ENCODE data around the gene SEL1L2.

SEL1L2 gene

DNA sequence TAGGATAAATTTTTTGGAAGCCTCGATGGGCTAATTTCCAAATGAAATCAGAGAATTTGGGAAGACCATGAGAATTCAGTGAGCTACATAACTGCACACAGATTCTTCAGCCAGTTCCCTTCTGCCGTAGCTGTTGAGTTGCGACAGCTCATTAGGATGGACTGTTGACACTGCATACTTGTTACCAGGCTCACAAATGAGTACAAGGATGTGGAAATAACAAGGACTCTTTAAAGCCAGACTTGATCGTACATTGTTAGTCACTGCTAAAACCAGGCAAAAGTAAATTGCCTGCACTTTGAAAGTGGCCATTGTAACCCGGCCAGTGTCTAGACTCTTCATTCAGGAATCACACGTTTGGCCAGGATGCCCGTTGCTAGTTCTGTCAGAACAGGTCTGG is 168.5 kb downstream of the SEL1L2 start:
- TF ChIP-seq, protein P1, sequence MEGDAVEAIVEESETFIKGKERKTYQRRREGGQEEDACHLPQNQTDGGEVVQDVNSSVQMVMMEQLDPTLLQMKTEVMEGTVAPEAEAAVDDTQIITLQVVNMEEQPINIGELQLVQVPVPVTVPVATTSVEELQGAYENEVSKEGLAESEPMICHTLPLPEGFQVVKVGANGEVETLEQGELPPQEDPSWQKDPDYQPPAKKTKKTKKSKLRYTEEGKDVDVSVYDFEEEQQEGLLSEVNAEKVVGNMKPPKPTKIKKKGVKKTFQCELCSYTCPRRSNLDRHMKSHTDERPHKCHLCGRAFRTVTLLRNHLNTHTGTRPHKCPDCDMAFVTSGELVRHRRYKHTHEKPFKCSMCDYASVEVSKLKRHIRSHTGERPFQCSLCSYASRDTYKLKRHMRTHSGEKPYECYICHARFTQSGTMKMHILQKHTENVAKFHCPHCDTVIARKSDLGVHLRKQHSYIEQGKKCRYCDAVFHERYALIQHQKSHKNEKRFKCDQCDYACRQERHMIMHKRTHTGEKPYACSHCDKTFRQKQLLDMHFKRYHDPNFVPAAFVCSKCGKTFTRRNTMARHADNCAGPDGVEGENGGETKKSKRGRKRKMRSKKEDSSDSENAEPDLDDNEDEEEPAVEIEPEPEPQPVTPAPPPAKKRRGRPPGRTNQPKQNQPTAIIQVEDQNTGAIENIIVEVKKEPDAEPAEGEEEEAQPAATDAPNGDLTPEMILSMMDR (IDR thresholded peaks at IDR 0.05; ENCODE audit: control insufficient read depth, insufficient read depth, low read depth, low read length, missing control alignments) = no peak
- no peak overlapping the region for H3K4me3 ChIP-seq (ENCODE audit: control insufficient read depth, low read depth, low read length)
- peak; percentile 17 for DNase-seq (ENCODE audit: low read depth)

DNA sequence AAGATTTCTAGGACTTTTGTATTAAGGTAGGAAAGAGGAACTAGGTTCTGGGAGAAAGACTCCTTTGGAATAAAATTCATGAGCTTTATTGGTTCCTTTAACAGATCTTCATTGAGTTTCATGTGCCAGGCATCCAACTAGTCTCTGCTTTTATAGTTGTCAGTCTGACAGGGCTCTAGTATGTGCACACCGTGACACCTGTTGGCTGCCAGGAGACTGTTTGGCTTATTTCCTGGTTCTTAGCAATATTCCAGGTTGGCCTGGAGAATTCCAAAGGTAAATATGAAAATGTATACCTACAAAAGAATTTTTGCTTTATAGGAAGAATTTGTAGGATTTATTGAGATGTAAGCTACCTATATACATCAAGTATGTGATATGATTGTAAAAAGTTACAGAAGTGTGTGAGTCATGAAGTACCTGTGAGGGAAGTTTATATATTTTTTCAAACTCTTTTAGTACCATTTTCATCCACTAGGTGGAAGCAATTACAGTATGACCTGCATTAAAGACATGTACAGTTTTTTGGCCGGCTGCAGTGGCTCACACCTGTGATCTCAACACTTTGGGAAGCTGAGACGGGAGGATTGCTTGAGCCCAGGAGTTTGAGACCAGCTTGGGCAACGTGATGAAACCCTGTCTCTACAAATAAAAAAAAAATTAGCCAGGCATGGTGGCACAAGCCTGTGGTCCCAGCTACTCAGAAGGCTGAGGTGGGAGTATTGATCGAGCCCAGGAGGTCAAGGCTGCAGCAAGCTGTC is 170.3 kb downstream of the SEL1L2 start:
- no peak overlapping the region for H3K4me3 ChIP-seq (ENCODE audit: control insufficient read depth, low read depth, low read length)
- peak; percentile 20 for DNase-seq (ENCODE audit: low read depth)
- TF ChIP-seq, protein P1 (IDR thresholded peaks at IDR 0.05; ENCODE audit: control insufficient read depth, insufficient read depth, low read depth, low read length, missing control alignments) = peak; percentile 44

DNA sequence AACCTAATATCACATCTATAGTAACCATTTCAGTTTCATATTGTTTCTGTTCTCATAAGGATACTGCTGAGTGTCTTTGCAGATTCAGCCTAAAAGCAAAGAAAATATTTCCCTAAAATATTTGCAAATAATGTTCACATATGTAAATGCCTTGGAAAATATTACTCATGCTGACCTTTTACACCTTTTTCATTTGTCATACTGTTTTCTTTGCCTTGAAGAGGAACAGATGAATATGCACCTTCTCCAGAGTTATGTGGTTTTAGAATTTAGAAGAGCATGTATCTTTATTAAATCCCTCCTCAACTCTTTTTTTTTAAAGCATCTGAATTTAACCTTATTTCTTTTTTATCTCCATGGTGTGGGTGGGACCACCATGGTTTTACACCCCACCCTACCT is 173.1 kb downstream of the SEL1L2 start:
- DNase-seq (ENCODE audit: low read depth) = no peak
- TF ChIP-seq, protein P1 (IDR thresholded peaks at IDR 0.05; ENCODE audit: control insufficient read depth, insufficient read depth, low read depth, low read length, missing control alignments) = no peak
- H3K4me3 ChIP-seq (ENCODE audit: control insufficient read depth, low read depth, low read length) = no peak overlapping the region

DNA sequence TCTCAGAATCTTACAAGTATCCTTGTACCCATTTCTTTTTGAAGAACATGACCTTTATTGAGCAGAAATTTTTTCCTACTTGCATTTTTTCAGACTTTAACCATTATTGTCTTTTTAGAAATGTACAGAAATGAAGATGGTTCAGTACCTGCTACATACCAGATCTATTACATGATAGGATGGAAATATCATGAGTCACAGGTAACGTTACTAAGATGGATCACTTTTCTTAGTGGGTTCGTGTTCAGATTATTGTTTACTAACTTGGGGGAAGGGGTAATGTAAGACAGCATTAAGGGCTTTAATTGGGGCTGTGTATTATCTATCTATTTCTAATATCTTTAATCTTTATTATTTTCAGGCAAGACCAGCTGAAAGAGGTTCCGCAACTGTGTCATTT is 173.7 kb downstream of the SEL1L2 start:
- no peak overlapping the region for H3K4me3 ChIP-seq (ENCODE audit: control insufficient read depth, low read depth, low read length)
- DNase-seq (ENCODE audit: low read depth) = no peak
- TF ChIP-seq, protein P1 (IDR thresholded peaks at IDR 0.05; ENCODE audit: control insufficient read depth, insufficient read depth, low read depth, low read length, missing control alignments) = no peak

DNA sequence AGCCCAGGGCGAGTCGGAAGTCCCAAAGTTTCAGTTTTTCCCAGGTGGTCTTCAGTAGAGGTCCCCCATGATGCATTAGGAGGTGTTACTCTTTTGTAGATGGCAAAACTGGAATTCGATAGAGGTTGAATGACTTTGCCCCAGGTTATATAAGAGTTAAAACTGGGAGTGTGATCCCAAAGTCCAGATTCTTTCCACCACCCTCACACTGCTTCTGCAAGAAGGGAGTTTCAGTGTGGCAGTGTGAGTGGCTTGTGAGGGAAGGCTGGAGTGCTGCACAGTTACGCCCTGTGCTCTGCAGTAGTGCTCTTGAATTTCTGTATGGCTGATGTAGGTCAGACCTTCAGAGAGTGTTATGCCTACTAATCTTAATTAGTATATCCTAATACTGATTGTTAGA is 175.7 kb downstream of the SEL1L2 start:
- no peak for DNase-seq (ENCODE audit: low read depth)
- no peak overlapping the region for H3K4me3 ChIP-seq (ENCODE audit: control insufficient read depth, low read depth, low read length)
- TF ChIP-seq, protein P1 (IDR thresholded peaks at IDR 0.05; ENCODE audit: control insufficient read depth, insufficient read depth, low read depth, low read length, missing control alignments) = no peak

DNA sequence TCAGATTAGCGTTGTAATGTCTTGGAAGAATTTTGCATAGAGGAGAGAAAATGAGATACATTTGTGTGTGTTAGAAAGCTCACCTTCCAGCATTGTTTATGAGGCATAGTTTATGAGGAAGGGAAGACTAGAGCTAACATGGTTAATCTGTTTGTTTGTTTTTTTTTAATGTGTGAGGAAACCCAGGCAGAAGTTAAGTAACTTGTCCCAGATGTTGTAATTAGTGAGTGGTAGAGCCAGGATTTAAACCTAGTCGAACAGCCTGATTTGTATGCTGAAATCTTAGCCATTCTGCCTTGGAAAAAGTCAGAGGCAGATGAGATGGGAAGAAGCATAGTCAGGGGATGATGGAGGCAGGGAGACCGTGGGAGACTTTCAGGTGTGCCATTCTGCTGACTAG is 176.5 kb downstream of the SEL1L2 start:
- DNase-seq (ENCODE audit: low read depth) = no peak
- H3K4me3 ChIP-seq (ENCODE audit: control insufficient read depth, low read depth, low read length) = no peak overlapping the region
- TF ChIP-seq, protein P1 (IDR thresholded peaks at IDR 0.05; ENCODE audit: control insufficient read depth, insufficient read depth, low read depth, low read length, missing control alignments) = no peak

All from AG09309 (cell line).